Measurements from ENCODE around the gene FUOM. TPM values are rescaled to one million over a fixed set of nuclear protein-coding genes. Genes with fewer than 3 reads are reported as not detected.

Gene FUOM
- total and polyA plus RNA-seq, 10 of the 15 experiments (the other 5 are each of a cell fraction or from before 2014, with no cell fraction given): 1.8 to 41.7 (median 25.6) TPM

DNA sequence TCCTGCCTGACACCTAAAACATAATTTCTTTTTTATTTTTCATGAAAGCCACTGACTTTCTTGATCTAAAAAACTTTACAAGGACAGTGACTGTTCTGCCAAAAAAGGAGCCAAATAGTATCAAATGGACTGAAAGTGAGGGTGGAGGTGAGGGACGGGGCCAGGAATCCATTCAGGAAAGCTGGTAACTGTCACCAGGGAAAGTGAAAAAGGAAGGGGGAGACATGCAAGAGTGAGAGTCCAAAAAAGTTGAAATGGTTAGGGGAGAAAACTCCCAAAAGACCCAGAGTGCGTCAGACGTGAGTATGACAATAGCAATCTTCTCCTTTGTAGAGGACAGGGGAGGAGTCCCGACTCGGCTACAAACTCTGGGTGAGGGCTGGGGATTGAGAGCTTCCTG, 13.6 kb downstream of the FUOM start:
- Histone ChIP-seq H2AFZ (ENCODE audit: control insufficient read depth, low read depth, low read length) (no peak overlapping the region), H3K4me3 (no peak overlapping the region), H3K9me3 (replicated peaks; ENCODE audit: control insufficient read depth, insufficient read depth, low read length) (no peaks in the 10 kb centered on the region), H3K4me1 (ENCODE audit: control insufficient read depth, insufficient read depth, low read length) (no peaks in the 10 kb centered on the region), H3K4me2 (ENCODE audit: control insufficient read depth, insufficient read depth) (no peak overlapping the region), H3K27ac (ENCODE audit: control insufficient read depth, insufficient read depth) (no peak overlapping the region), H3K27me3 (replicated peaks in 1 of 2; ENCODE audit: control insufficient read depth in 2 of 2, insufficient read depth in 2 of 2, low read length in 1 of 2) (no peaks in the 10 kb centered on the region; a peak in 1 of 4 replicates), H3K9ac (ENCODE audit: control insufficient read depth, insufficient read depth, low read length) (no peak overlapping the region), H3K79me2 (ENCODE audit: control insufficient read depth, insufficient read depth, low read length) (no peaks in the 10 kb centered on the region), H3K36me3 (ENCODE audit: control insufficient read depth in 2 of 2, insufficient read depth in 2 of 2, low read length in 1 of 2) (no peaks in the 10 kb centered on the region), H4K20me1 (ENCODE audit: control insufficient read depth, insufficient read depth) (no peaks in the 10 kb centered on the region)
- no TSS peak for BruUV-seq (replicated peaks)
- ChIA-PET POLR2A (no interaction called here), SMC1A (ENCODE audit: uncharacterized antibody, unreplicated experiment) (no interaction called here), RAD21 (ENCODE audit: unreplicated experiment) (no interaction called here), CTCF (no interaction called here)
- in situ Hi-C loops (cut with MboI): no loop called here
- intact Hi-C loops (cut with micrococcal nuclease; ENCODE audit: unreplicated experiment): no loop called here
- FAIRE-seq (no peak), ATAC-seq (no peak), DNase-seq (ENCODE audit: low read depth, low spot score) (no peak)
- 52% methylated on average over 5 of the region's 5 CpGs for WGBS (ENCODE audit: insufficient coverage, insufficient replicate concordance, low lambda C conversion rate, missing lambda C conversion rate)
- no peak for TF ChIP-seq ATF7 (IDR thresholded peaks at IDR 0.05; ENCODE audit: low read depth)
- TF ChIP-seq, protein P1, sequence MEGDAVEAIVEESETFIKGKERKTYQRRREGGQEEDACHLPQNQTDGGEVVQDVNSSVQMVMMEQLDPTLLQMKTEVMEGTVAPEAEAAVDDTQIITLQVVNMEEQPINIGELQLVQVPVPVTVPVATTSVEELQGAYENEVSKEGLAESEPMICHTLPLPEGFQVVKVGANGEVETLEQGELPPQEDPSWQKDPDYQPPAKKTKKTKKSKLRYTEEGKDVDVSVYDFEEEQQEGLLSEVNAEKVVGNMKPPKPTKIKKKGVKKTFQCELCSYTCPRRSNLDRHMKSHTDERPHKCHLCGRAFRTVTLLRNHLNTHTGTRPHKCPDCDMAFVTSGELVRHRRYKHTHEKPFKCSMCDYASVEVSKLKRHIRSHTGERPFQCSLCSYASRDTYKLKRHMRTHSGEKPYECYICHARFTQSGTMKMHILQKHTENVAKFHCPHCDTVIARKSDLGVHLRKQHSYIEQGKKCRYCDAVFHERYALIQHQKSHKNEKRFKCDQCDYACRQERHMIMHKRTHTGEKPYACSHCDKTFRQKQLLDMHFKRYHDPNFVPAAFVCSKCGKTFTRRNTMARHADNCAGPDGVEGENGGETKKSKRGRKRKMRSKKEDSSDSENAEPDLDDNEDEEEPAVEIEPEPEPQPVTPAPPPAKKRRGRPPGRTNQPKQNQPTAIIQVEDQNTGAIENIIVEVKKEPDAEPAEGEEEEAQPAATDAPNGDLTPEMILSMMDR (IDR thresholded peaks at IDR 0.05 in 2 of 3, conservative IDR thresholded peaks at IDR 0.05 in 1 of 3; ENCODE audit: control insufficient read depth in 2 of 3, extremely low read depth in 1 of 3, insufficient read depth in 1 of 3, low read depth in 3 of 3, low read length in 3 of 3): no peak
- no peak for TF ChIP-seq KAT2A (conservative IDR thresholded peaks at IDR 0.05; ENCODE audit: control insufficient read depth, low read depth, low read length)
- no peak for TF ChIP-seq KLF5 (IDR thresholded peaks at IDR 0.05; ENCODE audit: partially characterized antibody)
- TF ChIP-seq CREM (IDR thresholded peaks at IDR 0.05; ENCODE audit: low read depth): no peak
- TF ChIP-seq TBL1XR1 (IDR thresholded peaks at IDR 0.05; ENCODE audit: low read depth, low read length): no peak
- TF ChIP-seq, protein P2, sequence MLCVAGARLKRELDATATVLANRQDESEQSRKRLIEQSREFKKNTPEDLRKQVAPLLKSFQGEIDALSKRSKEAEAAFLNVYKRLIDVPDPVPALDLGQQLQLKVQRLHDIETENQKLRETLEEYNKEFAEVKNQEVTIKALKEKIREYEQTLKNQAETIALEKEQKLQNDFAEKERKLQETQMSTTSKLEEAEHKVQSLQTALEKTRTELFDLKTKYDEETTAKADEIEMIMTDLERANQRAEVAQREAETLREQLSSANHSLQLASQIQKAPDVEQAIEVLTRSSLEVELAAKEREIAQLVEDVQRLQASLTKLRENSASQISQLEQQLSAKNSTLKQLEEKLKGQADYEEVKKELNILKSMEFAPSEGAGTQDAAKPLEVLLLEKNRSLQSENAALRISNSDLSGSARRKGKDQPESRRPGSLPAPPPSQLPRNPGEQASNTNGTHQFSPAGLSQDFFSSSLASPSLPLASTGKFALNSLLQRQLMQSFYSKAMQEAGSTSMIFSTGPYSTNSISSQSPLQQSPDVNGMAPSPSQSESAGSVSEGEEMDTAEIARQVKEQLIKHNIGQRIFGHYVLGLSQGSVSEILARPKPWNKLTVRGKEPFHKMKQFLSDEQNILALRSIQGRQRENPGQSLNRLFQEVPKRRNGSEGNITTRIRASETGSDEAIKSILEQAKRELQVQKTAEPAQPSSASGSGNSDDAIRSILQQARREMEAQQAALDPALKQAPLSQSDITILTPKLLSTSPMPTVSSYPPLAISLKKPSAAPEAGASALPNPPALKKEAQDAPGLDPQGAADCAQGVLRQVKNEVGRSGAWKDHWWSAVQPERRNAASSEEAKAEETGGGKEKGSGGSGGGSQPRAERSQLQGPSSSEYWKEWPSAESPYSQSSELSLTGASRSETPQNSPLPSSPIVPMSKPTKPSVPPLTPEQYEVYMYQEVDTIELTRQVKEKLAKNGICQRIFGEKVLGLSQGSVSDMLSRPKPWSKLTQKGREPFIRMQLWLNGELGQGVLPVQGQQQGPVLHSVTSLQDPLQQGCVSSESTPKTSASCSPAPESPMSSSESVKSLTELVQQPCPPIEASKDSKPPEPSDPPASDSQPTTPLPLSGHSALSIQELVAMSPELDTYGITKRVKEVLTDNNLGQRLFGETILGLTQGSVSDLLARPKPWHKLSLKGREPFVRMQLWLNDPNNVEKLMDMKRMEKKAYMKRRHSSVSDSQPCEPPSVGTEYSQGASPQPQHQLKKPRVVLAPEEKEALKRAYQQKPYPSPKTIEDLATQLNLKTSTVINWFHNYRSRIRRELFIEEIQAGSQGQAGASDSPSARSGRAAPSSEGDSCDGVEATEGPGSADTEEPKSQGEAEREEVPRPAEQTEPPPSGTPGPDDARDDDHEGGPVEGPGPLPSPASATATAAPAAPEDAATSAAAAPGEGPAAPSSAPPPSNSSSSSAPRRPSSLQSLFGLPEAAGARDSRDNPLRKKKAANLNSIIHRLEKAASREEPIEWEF (IDR thresholded peaks at IDR 0.05; ENCODE audit: insufficient replicate concordance, low read depth, low read length): no peak
- TF ChIP-seq SMAD1 (IDR thresholded peaks at IDR 0.05; ENCODE audit: low read depth, partially characterized antibody): no peak
- TF ChIP-seq, protein P3, sequence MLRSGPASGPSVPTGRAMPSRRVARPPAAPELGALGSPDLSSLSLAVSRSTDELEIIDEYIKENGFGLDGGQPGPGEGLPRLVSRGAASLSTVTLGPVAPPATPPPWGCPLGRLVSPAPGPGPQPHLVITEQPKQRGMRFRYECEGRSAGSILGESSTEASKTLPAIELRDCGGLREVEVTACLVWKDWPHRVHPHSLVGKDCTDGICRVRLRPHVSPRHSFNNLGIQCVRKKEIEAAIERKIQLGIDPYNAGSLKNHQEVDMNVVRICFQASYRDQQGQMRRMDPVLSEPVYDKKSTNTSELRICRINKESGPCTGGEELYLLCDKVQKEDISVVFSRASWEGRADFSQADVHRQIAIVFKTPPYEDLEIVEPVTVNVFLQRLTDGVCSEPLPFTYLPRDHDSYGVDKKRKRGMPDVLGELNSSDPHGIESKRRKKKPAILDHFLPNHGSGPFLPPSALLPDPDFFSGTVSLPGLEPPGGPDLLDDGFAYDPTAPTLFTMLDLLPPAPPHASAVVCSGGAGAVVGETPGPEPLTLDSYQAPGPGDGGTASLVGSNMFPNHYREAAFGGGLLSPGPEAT (IDR thresholded peaks at IDR 0.05; ENCODE audit: low read depth): no peak
- no peak for TF ChIP-seq STAT1 (conservative IDR thresholded peaks at IDR 0.05)
- no peak for TF ChIP-seq HDAC2 (IDR thresholded peaks at IDR 0.05)
- no peak for TF ChIP-seq RFX5 (IDR thresholded peaks at IDR 0.05; ENCODE audit: low read depth, low read length)
- TF ChIP-seq SMC3 (IDR thresholded peaks at IDR 0.05; ENCODE audit: borderline replicate concordance, low read length): no peak
- TF ChIP-seq RELA (IDR thresholded peaks at IDR 0.05; ENCODE audit: borderline replicate concordance, partially characterized antibody): no peak
- TF ChIP-seq CHD1 (IDR thresholded peaks at IDR 0.05; ENCODE audit: low read depth, low read length): no peak
- no peak for TF ChIP-seq SREBF2 (IDR thresholded peaks at IDR 0.05; ENCODE audit: low read length)
- TF ChIP-seq MTA3 (IDR thresholded peaks at IDR 0.05; ENCODE audit: borderline replicate concordance, low read length): no peak
- no peak for TF ChIP-seq PAX8 (IDR thresholded peaks at IDR 0.05)
